Stomach (tissue), 4 donors: Measurements from ENCODE around the gene ESPL1.

Experiments used
- EP300 ChIP-seq: sonication (generic); formaldehyde crosslinking; IDR thresholded peaks from one replicate; pipeline ENCODE4 v1.6.1; 2017; ENCODE audit warnings: antibody characterized with exemption
- POLR2A ChIP-seq, 4 donors: fragments of 450-650 bp; IDR thresholded peaks; one replicate each; pipeline ENCODE4 v1.6.1; 2016; ENCODE audit warnings: antibody characterized with exemption in 4 of 4, control low read depth in 2 of 4, mild to moderate bottlenecking in 1 of 4, moderate library complexity in 1 of 4
- POLR2AphosphoS5 ChIP-seq, 3 donors: sonication (generic); formaldehyde crosslinking; IDR thresholded peaks; one replicate each; pipeline ENCODE4 v1.6.1; 2016; ENCODE audit warnings: antibody characterized with exemption in 3 of 3
- TF ChIP-seq, protein P1 (sequence below), 7 experiments: fragments of 450-650 bp in 4 of 7; fragments of 200-600 bp in 3 of 7; sonication (generic) in 3 of 7; IDR thresholded peaks; one replicate each; pipeline ENCODE4 v1.5.1; 2016 to 2019; ENCODE audit warnings: antibody characterized with exemption in 7 of 7, control low read depth in 2 of 7, mild to moderate bottlenecking in 1 of 7

DNA sequence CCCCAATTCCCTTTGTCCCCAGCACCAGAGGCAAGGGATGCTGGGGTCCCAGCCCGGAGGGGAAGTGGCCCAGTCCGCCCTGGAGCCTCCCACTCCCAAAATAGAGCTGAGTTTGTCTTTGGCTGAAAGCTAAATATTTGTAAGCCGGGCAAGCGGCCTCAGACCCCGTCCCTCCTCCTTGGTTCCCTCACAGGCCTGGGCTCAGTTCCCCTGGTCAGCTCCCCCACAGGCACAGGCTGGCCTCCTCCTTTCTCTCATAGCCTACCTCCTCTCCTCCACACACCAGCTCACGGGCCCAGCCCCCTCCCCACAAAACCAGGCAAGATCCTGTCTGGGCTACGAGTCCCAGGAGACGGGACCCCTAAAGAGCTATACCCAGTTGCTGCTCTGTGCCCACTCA, 66.7 kb downstream of the ESPL1 start:
- TF ChIP-seq, protein P1, sequence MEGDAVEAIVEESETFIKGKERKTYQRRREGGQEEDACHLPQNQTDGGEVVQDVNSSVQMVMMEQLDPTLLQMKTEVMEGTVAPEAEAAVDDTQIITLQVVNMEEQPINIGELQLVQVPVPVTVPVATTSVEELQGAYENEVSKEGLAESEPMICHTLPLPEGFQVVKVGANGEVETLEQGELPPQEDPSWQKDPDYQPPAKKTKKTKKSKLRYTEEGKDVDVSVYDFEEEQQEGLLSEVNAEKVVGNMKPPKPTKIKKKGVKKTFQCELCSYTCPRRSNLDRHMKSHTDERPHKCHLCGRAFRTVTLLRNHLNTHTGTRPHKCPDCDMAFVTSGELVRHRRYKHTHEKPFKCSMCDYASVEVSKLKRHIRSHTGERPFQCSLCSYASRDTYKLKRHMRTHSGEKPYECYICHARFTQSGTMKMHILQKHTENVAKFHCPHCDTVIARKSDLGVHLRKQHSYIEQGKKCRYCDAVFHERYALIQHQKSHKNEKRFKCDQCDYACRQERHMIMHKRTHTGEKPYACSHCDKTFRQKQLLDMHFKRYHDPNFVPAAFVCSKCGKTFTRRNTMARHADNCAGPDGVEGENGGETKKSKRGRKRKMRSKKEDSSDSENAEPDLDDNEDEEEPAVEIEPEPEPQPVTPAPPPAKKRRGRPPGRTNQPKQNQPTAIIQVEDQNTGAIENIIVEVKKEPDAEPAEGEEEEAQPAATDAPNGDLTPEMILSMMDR (IDR thresholded peaks at IDR 0.05): no peak
- TF ChIP-seq POLR2A (IDR thresholded peaks at IDR 0.05) (no peak), POLR2AphosphoS5 (IDR thresholded peaks at IDR 0.05) (no peak), EP300 (no peak)
